GM23248 (cell line): Measurements from ENCODE around the gene CFAP119.

ENCODE experiments used
- EZH2 ChIP-seq: fragments of 200-600 bp; sonication (generic); IDR thresholded peaks from 2 replicates; pipeline ENCODE4 v1.6.1; 2018; ENCODE audit warnings: antibody characterized with exemption, mild to moderate bottlenecking; ENCODE audit not compliant: insufficient read depth, poor library complexity, severe bottlenecking
- EZH2phosphoT487 ChIP-seq: fragments of 200-600 bp; sonication (generic); IDR thresholded peaks from 2 replicates; pipeline ENCODE4 v1.6.1; 2018; ENCODE audit warnings: antibody characterized with exemption, moderate library complexity, mild to moderate bottlenecking, low read depth; ENCODE audit not compliant: insufficient read depth

DNA sequence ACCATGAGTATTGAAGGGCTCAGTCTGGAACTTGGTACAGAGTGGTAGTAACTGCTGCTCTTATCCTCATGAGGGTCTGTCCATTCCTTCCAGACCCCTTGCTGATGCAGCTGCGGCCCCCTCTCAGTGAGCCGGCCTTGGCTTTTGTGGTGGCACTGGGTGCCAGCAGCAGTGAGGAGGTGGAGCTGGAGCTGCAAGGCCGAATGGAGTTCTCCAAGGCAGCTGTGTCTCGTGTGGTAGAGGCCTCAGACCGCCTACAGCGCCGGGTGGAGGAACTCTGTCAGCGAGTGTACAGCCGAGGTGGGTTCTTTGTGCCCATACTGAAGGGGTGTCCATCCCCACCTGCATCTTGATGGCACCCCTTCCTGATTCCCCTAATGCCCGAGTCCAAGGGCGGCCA lies 2.2 kb upstream of the CFAP119 start:
- no peak for TF ChIP-seq EZH2
- no peak for TF ChIP-seq EZH2phosphoT487
